NCI-H1092 (cell line): Measurements from ENCODE around the gene OXCT1.

ENCODE experiments used
- DNase-seq: peaks from one replicate; lab custom pipeline; 2025; lab: John Stamatoyannopoulos, UW

OXCT1 gene

GRCh38 chr5:41869724-41870626 is at the start of gene OXCT1:
OXCT1 (minus strand) TSS chr5:41870425; CDS start chr5:41870358, 67 bp downstream.
- DNase-seq = peak; percentile 75

DNA sequence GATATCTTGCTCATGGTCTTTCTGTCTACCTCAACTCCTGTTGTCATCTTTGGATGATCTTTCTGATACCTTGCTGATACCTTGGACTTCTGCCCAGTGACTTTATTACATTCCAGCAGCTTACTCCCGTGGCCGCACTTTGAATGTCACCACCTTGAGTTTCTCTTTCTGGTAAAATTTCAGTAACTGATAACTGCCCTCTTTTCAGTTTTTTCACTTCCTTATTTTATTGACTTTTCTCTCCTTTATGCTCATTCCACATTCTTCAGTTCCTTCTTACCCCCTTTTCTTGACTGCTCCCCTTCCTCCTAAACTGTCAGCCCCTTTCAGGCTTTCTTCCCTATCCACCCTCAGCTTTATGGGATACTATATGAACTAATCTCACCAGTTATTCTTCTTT is 47.9 kb upstream of the OXCT1 start:
- no peak for DNase-seq

DNA sequence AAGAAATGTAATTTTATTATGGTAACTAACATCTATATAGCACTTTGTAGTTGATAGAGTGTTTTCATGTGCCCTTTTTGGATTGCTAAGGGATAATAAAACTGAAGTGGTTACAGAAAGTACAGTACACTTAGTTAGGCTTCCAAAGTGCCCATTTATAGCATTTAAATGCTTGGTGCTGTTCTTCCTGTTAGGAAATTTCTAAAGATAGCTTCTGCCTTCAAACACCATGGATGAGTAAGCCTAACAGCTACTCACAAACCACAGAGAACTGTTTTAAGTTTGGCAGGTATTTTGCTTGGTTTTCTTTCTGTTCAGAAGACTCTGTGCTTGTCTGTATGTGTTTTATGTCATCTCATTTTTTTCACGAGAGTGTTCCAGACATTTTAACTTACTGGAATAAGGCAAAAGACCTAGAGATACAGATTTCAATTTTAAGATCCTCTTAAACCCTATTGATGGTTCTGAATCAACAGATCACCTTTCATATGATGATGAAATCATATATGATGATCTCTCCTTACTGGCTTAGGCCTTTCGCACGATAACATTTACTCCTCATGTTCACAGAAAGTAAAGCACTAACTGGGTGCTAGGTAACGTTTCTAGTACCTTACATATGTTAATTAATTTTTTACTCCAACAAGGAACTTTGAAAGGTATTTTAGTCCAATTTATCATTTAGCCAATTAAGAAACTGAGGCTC is 38.3 kb upstream of the OXCT1 start:
- no peak for DNase-seq

DNA sequence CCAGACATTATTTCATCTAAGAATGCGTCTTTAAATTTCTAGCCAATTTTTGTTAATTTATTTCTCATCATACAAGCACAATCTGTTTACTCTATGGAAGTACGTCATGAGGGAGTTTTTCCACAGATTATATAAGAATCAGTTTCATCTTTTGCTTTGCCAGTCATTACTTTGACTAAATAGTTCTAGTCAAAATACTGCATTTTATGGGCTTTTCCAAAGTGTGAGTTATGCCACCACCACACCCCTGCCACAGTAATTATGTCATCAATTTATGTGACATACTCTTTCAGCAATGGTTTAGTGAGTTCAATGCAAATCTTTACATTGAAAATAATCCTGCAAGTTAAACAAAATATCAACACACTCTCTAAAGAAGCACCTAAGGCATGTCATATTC is 35.9 kb upstream of the OXCT1 start:
- DNase-seq = no peak

- peak; percentile 99 for DNase-seq
These were observed 33.9 kb upstream of the OXCT1 start, which contains the start of gene RIMOC1 for GRCh38 chr5:41903892-41904799. RIMOC1 (plus strand) TSS chr5:41904344; CDS start chr5:41904368, 24 bp downstream.

GRCh38 chr5:41903382-41903891 is 33.2 kb upstream of the OXCT1 start:
- no peak for DNase-seq

DNA sequence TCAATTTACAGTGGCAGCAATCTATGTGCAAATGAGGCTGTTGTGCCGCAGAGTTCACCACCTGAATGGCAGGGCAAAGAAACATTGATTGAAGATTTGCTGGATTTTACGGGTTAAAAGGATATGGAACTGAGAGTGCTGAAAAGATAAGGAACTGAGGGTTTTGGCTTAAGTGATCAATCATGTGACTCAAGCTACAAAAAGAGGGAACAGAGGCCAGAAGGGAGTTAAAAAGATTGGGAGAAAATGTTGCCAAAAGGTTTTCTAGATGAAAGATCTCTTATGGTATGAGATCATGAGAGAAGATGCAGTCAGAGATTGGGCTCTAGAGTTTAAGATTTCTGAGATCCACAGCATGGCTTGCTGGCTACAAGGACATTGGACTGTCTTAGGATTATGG is 26.0 kb upstream of the OXCT1 start:
- no peak for DNase-seq

GRCh38 chr5:41893074-41893851 is 23.0 kb upstream of the OXCT1 start:
- no peak for DNase-seq

GRCh38 chr5:41892031-41892430 is 21.8 kb upstream of the OXCT1 start:
- no peak for DNase-seq

- DNase-seq = no peak
These were observed 21.0 kb upstream of the OXCT1 start for GRCh38 chr5:41891066-41891707.

DNA sequence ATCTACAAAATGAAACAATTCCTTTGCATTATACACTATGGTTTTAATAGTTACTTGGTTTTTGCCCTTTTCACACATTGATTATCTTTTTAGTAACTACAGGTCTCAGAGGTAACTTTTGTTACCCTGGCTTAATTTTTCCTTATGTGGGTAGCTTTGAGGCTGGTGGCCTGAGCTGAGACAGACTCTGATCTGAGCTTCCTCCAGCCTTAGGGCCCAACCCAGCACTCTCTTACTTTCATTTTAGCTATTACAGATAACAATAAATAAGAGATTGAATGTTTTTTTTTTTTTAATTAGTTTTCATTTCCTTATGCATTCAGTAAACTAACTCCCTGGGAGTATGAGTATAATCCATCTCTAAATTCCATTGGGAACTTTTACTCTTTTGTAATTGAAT is 15.1 kb upstream of the OXCT1 start:
- DNase-seq = no peak

DNA sequence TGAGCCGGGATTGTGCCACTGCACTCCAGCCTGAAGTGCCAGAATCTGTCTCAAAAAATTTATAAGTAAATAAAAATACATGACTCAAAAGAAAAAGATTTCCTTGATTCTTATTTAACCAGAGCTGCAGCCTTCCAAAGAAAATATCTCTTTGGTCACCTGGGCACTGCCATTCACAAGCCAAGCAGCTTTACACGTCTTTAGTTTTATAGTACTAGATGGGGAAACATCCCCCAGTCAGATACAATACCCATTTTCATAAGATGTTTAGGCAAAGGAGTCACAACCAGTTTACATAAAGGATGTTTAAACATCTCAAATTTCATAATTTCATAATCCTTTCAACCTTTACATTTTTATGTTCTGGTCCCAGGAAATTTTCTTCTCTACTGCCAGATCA is 13.7 kb upstream of the OXCT1 start:
- DNase-seq = no peak

DNA sequence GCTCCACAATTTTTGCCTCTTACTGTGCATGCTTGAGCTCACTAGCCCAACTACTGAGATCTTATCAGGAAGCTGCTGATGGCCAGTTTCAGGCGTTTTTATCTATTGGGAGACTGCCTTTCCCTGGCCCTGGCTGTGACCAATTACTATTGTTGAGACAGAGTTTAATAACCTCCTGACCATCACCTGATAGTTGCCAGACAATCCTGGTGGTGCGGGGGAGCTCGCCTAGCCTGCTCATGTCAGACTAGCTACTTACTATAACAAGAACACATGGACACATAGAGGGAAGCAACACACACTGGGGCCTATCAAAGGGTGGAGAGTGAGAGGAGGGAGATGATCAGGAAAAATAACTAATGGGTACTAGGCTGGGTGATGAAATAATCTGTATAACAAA is 13.0 kb upstream of the OXCT1 start:
- no peak for DNase-seq

DNA sequence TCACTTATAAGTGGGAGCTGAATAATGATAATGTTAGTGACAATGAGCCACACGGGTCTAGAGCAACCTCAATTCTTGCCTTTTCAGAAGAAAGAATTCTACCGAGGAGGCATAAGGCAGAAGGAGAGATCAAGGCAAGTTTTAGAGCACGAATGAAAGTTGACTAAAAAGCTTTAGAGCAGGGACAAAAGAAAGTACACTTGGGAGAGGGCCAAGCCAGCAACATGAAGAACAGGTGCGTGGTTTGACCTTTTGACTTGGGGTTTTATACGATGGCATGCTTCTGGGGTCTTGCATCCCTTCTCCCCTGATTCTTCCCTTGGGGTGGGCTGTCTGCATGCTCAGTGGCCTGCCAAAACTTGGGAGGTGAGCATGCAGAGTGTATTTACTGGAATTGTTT is 12.5 kb upstream of the OXCT1 start:
- no peak for DNase-seq

- no peak for DNase-seq
These were observed 8.6 kb upstream of the OXCT1 start for GRCh38 chr5:41878643-41879478.

- no peak for DNase-seq
These were observed 7.9 kb upstream of the OXCT1 start for GRCh38 chr5:41878173-41878572.

DNA sequence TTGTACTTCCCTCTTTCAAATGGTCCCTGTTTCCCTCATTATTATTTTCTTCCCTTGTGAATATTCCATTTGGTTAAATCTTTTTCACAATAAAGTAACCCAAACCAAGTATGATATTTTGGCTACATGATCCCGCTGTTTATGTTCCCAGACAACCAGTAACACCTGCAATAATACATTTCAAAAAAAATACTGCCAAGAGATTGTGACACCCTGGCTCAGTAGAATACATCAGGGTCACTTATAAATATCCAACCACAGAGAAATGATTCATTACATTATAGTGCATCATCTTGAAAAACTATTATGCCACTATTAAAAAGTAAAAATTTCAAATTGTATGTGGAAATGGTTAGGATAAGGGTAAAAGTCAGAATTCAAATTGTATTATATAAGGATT is 7.2 kb upstream of the OXCT1 start:
- no peak for DNase-seq

DNA sequence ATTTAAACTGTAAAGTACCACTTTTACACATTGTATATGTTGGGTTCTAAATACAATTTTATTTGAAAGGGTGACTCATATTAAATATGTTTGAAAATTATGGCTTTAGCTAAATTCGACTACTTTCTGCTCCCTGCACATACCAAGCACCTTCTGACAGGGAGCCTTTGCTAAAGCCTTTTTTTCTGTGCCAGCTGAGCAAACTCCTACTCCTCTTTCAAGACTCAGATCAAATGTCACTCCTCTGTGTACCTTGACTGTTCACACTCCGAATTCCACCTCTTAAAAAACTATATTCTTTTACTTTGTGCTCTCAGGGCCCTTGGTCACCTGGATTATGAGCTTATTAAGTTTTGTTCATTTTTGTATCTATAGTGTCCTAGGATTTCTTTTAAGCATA is 6.5 kb upstream of the OXCT1 start:
- DNase-seq = no peak

DNA sequence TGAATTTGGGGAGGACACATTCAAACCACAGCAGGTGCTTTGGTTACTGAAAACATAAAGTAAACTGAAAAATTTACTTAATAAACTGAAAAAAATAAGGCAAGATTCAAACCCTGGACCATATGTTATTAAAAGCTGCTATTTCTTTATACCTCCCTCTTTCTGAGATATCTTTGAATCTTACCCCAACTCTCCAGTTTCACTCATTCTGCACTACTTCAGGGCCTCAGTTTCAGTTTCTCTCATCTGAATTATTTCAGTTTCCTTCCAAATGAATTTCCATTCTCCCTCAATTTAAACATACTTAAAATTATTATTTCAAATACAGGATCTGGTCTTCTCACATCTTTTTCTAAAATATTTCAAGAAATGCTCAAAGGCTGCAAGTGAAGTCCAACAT is 4.9 kb upstream of the OXCT1 start:
- no peak for DNase-seq
